WTC11 (cell line): ENCODE measurements around the gene SLC22A8.

ENCODE experiments used
- ETV6 ChIP-seq: sonication (generic); formaldehyde crosslinking; IDR thresholded peaks from 2 replicates; pipeline ENCODE4 v1.8.1; 2022; ENCODE audit warnings: mild to moderate bottlenecking, missing genetic modification reagents
- FOXJ3 ChIP-seq: sonication (generic); formaldehyde crosslinking; IDR thresholded peaks from 2 replicates; pipeline ENCODE4 v1.9.0; 2021; ENCODE audit warnings: missing genetic modification reagents, mild to moderate bottlenecking, borderline replicate concordance
- GABPB1 ChIP-seq: sonication (generic); formaldehyde crosslinking; IDR thresholded peaks from 2 replicates; pipeline ENCODE4 v1.8.1; 2023; ENCODE audit warnings: mild to moderate bottlenecking, missing genetic modification reagents
- GTF2I ChIP-seq: fragments of 250-450 bp; sonication (Bioruptor Pico); conservative IDR thresholded peaks from 2 replicates; pipeline ENCODE4 v1.4.0; 2021; ENCODE audit warnings: mild to moderate bottlenecking
- IRF2 ChIP-seq: sonication (generic); formaldehyde crosslinking; IDR thresholded peaks from 2 replicates; pipeline ENCODE4 v1.8.0; 2022; ENCODE audit warnings: low read depth, missing genetic modification reagents, borderline replicate concordance
- NR3C1 ChIP-seq: sonication (generic); formaldehyde crosslinking; conservative IDR thresholded peaks from 2 replicates; pipeline ENCODE4 v1.8.1; 2023; ENCODE audit warnings: low read depth, mild to moderate bottlenecking, missing genetic modification reagents
- TF ChIP-seq, protein P1 (sequence below): sonication (generic); formaldehyde crosslinking; IDR thresholded peaks from 2 replicates; pipeline ENCODE4 v1.8.0; 2022; ENCODE audit warnings: mild to moderate bottlenecking, missing genetic modification reagents
- TF ChIP-seq, protein P2 (sequence below): sonication (generic); formaldehyde crosslinking; IDR thresholded peaks from 2 replicates; pipeline ENCODE4 v1.8.0; 2022; ENCODE audit warnings: missing genetic modification reagents
- TF ChIP-seq, protein P3 (sequence below): sonication (generic); formaldehyde crosslinking; IDR thresholded peaks from 2 replicates; pipeline ENCODE4 v1.8.1; 2022; ENCODE audit warnings: low read depth, mild to moderate bottlenecking, moderate library complexity, missing genetic modification reagents, borderline replicate concordance
- TF ChIP-seq, protein P4 (sequence below): fragments of 200-600 bp; IDR thresholded peaks from 2 replicates; pipeline ENCODE4 v1.8.0; 2022; ENCODE audit warnings: antibody characterized with exemption
- TF ChIP-seq, protein P5 (sequence below): sonication (generic); formaldehyde crosslinking; conservative IDR thresholded peaks from 2 replicates; pipeline ENCODE4 v1.8.1; 2022; ENCODE audit warnings: mild to moderate bottlenecking, missing genetic modification reagents
- TF ChIP-seq, protein P6 (sequence below): sonication (generic); formaldehyde crosslinking; IDR thresholded peaks from 2 replicates; pipeline ENCODE4 v1.8.1; 2022; ENCODE audit warnings: mild to moderate bottlenecking, moderate library complexity, missing genetic modification reagents
- TF ChIP-seq, protein P7 (sequence below): sonication (generic); formaldehyde crosslinking; IDR thresholded peaks from 2 replicates; pipeline ENCODE4 v1.8.0; 2022; ENCODE audit warnings: mild to moderate bottlenecking, missing genetic modification reagents
- TF ChIP-seq, protein P8 (sequence below): sonication (generic); formaldehyde crosslinking; IDR thresholded peaks from 2 replicates; pipeline ENCODE4 v1.8.1; 2023; ENCODE audit warnings: mild to moderate bottlenecking, missing genetic modification reagents, moderate library complexity

DNA sequence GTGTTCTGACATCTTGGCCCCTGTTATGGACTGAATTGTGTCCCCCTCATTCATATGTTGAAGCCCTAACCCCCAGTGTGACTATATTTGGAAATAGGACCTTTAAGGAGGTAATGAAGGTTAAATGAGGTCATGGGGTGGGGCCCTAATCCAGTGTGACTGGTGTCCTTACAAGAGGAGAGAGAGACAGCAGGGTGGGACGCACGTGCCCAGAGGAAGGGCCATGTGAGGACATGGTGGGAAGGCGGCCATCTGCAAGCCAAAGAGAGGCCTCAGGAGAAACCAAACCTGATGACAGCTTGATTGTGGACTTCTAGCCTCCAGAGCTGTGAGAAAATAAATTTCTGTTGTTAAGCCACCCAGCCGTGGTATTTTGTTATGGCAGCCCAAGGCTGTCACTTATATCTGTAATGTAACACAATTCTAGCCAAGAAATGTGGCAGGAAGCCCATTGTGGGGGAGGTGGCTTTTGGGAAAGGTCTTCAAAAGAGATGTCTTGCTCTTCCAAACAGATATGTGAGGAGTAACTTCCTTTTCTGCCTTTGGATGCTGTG lies 54.5 kb downstream of the SLC22A8 start:
- TF ChIP-seq, protein P1, sequence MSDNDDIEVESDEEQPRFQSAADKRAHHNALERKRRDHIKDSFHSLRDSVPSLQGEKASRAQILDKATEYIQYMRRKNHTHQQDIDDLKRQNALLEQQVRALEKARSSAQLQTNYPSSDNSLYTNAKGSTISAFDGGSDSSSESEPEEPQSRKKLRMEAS (CRISPR knock-in tag) = no peak
- TF ChIP-seq GTF2I (CRISPR knock-in tag) (no peak), ETV6 (CRISPR knock-in tag) (no peak), FOXJ3 (CRISPR knock-in tag) (no peak), NR3C1 (CRISPR knock-in tag) (no peak), IRF2 (no peak), GABPB1 (CRISPR knock-in tag) (no peak)
- TF ChIP-seq, protein P2, sequence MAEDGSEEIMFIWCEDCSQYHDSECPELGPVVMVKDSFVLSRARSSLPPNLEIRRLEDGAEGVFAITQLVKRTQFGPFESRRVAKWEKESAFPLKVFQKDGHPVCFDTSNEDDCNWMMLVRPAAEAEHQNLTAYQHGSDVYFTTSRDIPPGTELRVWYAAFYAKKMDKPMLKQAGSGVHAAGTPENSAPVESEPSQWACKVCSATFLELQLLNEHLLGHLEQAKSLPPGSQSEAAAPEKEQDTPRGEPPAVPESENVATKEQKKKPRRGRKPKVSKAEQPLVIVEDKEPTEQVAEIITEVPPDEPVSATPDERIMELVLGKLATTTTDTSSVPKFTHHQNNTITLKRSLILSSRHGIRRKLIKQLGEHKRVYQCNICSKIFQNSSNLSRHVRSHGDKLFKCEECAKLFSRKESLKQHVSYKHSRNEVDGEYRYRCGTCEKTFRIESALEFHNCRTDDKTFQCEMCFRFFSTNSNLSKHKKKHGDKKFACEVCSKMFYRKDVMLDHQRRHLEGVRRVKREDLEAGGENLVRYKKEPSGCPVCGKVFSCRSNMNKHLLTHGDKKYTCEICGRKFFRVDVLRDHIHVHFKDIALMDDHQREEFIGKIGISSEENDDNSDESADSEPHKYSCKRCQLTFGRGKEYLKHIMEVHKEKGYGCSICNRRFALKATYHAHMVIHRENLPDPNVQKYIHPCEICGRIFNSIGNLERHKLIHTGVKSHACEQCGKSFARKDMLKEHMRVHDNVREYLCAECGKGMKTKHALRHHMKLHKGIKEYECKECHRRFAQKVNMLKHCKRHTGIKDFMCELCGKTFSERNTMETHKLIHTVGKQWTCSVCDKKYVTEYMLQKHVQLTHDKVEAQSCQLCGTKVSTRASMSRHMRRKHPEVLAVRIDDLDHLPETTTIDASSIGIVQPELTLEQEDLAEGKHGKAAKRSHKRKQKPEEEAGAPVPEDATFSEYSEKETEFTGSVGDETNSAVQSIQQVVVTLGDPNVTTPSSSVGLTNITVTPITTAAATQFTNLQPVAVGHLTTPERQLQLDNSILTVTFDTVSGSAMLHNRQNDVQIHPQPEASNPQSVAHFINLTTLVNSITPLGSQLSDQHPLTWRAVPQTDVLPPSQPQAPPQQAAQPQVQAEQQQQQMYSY (CRISPR knock-in tag) = no peak
- TF ChIP-seq, protein P3, sequence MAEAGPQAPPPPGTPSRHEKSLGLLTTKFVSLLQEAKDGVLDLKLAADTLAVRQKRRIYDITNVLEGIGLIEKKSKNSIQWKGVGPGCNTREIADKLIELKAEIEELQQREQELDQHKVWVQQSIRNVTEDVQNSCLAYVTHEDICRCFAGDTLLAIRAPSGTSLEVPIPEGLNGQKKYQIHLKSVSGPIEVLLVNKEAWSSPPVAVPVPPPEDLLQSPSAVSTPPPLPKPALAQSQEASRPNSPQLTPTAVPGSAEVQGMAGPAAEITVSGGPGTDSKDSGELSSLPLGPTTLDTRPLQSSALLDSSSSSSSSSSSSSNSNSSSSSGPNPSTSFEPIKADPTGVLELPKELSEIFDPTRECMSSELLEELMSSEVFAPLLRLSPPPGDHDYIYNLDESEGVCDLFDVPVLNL (CRISPR knock-in tag) = no peak
- TF ChIP-seq, protein P4, sequence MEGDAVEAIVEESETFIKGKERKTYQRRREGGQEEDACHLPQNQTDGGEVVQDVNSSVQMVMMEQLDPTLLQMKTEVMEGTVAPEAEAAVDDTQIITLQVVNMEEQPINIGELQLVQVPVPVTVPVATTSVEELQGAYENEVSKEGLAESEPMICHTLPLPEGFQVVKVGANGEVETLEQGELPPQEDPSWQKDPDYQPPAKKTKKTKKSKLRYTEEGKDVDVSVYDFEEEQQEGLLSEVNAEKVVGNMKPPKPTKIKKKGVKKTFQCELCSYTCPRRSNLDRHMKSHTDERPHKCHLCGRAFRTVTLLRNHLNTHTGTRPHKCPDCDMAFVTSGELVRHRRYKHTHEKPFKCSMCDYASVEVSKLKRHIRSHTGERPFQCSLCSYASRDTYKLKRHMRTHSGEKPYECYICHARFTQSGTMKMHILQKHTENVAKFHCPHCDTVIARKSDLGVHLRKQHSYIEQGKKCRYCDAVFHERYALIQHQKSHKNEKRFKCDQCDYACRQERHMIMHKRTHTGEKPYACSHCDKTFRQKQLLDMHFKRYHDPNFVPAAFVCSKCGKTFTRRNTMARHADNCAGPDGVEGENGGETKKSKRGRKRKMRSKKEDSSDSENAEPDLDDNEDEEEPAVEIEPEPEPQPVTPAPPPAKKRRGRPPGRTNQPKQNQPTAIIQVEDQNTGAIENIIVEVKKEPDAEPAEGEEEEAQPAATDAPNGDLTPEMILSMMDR = no peak
- TF ChIP-seq, protein P5, sequence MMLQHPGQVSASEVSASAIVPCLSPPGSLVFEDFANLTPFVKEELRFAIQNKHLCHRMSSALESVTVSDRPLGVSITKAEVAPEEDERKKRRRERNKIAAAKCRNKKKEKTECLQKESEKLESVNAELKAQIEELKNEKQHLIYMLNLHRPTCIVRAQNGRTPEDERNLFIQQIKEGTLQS (CRISPR knock-in tag) = no peak
- TF ChIP-seq, protein P6, sequence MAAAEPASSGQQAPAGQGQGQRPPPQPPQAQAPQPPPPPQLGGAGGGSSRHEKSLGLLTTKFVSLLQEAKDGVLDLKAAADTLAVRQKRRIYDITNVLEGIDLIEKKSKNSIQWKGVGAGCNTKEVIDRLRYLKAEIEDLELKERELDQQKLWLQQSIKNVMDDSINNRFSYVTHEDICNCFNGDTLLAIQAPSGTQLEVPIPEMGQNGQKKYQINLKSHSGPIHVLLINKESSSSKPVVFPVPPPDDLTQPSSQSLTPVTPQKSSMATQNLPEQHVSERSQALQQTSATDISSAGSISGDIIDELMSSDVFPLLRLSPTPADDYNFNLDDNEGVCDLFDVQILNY (CRISPR knock-in tag) = no peak
- TF ChIP-seq, protein P7, sequence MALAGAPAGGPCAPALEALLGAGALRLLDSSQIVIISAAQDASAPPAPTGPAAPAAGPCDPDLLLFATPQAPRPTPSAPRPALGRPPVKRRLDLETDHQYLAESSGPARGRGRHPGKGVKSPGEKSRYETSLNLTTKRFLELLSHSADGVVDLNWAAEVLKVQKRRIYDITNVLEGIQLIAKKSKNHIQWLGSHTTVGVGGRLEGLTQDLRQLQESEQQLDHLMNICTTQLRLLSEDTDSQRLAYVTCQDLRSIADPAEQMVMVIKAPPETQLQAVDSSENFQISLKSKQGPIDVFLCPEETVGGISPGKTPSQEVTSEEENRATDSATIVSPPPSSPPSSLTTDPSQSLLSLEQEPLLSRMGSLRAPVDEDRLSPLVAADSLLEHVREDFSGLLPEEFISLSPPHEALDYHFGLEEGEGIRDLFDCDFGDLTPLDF = no peak
- TF ChIP-seq, protein P8, sequence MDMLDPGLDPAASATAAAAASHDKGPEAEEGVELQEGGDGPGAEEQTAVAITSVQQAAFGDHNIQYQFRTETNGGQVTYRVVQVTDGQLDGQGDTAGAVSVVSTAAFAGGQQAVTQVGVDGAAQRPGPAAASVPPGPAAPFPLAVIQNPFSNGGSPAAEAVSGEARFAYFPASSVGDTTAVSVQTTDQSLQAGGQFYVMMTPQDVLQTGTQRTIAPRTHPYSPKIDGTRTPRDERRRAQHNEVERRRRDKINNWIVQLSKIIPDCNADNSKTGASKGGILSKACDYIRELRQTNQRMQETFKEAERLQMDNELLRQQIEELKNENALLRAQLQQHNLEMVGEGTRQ (CRISPR knock-in tag) = no peak
